IPS-18c (cell line): ENCODE data around the gene DGKZ.

Experiments
- H3K4me3 ChIP-seq: 2 replicates; pipeline ENCODE4 v1.7.0; 2013; ENCODE audit warnings: low read depth, mild to moderate bottlenecking, low read length, moderate library complexity; ENCODE audit not compliant: insufficient read depth
- H3K9me3 ChIP-seq: one replicate; pipeline ENCODE4 v1.6.1; 2013; ENCODE audit warnings: mild to moderate bottlenecking, low read length, moderate library complexity; ENCODE audit not compliant: control insufficient read depth, insufficient read depth

The DGKZ gene

DNA sequence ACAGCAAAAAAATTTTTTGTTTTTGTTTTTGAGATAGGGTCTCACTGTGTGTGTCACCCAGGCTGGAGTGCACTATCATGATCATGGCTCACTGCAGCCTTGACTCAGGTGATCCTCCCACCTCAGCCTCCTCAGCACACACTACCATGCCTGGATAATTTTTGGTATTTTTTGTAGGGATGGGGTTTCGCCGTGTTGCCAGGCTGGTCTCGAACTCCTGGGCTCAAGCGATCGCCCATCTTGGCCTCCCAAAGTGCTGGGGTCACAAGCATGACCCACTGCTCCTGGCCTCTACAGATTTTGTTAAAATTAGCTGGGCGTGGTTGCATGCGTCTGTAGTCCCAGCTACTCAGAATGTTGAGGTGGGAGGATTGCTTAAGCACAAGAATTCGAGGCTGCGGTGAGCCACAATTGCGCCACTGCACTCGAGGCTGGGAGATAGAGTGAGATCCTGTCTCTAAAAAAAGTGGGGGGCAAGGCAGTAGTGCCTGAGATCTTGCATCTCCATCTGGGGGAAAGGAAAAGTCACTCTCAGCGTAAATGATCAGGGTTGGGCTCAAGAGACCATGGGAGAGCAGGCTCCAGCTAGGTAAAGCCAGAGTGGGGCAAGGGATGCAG lies 10.6 kb upstream of the DGKZ start:
- Histone ChIP-seq H3K9me3 (no peaks in the 10 kb centered on the region), H3K4me3 (no peak overlapping the region)

DNA sequence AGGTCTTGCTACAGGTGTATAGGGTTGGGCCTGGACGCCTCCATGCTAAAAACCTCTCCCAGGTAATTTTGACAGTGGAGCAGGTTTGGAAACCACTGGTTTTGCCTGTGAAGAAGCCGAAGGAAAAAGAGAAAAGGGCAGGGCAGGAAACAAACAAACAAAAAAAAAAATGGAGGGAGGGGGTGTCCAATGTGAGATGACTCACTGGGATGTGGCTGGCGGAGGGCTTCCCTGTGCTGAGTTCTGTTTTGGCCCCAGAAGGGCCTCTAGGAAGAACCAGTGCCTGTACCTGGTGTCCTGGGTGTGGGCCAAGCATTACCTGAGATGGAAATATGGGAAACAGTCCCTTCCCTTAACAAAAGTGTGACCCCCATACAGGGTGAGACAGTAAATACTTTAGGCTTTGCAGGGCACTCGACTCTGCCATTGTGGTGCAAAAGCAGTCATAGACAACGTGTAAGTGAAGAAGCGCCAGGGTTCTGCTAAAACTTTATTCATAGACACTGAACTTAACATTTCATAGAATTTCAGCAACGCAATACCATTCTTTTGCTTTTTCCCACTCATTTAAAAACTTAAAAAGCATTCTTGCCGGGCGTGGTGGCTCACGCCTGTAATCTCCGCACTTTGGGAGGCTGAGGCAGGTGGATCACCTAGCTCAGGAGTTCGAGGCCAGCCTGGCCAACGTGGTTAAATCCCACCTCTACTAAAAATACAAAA lies 9.5 kb upstream of the DGKZ start:
- Histone ChIP-seq H3K9me3 (no peaks in the 10 kb centered on the region), H3K4me3 (no peak overlapping the region)

DNA sequence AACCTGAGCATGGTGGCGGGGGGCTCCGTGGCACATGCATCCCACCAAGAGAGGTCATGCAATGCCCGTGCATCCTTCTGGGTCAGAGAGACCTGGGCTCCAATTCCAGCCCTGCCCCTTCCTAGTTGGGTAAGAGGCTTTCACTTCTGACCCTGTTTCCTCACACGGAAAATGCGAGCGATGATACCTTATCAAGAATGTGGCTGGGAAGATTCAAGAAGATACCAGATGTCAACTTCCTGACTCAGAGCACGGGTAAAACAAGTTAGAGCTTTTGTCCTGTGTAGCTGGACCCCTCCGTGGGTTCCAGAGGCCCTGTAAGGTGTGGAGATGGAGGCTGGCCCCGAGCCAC lies 8.7 kb upstream of the DGKZ start:
- no peak overlapping the region; the same call in 1 of the 2 replicates for H3K4me3 ChIP-seq
- H3K9me3 ChIP-seq, result no peaks in the 10 kb centered on the region

GRCh38 chr11:46338988-46339666 lies 8.1 kb upstream of the DGKZ start:
- Histone ChIP-seq H3K9me3 (no peaks in the 10 kb centered on the region), H3K4me3 (no peak overlapping the region; the same call in 1 of the 2 replicates)

- Histone ChIP-seq H3K9me3 (no peaks in the 10 kb centered on the region), H3K4me3 (no peak overlapping the region)
Observed at GRCh38 chr11:46339816-46340215, 7.4 kb upstream of the DGKZ start.

DNA sequence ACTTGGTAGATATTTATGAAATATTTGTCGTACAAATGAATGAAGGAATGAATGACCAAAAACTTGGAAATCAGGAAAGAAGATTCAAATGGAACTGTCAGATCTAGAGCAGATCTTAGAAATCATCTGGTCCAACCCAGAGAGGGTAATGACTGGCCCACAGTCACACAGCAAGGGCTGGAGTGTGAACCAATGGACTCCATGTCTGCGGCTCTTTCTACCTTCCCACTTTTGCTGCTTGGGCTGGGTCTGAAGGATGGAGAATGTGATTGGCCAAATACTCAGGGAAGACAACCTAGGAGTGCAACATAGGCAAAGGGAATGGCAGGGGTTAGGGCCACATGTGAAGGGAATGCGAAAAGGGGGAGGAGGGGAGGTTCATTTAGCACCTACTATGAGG lies 5.8 kb upstream of the DGKZ start:
- Histone ChIP-seq H3K4me3 (no peak overlapping the region), H3K9me3 (no peaks in the 10 kb centered on the region)

- Histone ChIP-seq H3K9me3 (no peaks in the 10 kb centered on the region), H3K4me3 (no peak overlapping the region)
Observed at GRCh38 chr11:46342239-46342638, 5.0 kb upstream of the DGKZ start.

GRCh38 chr11:46343520-46343919 lies 3.7 kb upstream of the DGKZ start:
- H3K4me3 ChIP-seq, result no peak overlapping the region
- H3K9me3 ChIP-seq, result peaks cover 2% of the 10 kb centered on the region

- Histone ChIP-seq H3K4me3 (no peak overlapping the region), H3K9me3 (peaks cover 2% of the 10 kb centered on the region)
Observed at GRCh38 chr11:46345131-46345597, 2.1 kb upstream of the DGKZ start.

DNA sequence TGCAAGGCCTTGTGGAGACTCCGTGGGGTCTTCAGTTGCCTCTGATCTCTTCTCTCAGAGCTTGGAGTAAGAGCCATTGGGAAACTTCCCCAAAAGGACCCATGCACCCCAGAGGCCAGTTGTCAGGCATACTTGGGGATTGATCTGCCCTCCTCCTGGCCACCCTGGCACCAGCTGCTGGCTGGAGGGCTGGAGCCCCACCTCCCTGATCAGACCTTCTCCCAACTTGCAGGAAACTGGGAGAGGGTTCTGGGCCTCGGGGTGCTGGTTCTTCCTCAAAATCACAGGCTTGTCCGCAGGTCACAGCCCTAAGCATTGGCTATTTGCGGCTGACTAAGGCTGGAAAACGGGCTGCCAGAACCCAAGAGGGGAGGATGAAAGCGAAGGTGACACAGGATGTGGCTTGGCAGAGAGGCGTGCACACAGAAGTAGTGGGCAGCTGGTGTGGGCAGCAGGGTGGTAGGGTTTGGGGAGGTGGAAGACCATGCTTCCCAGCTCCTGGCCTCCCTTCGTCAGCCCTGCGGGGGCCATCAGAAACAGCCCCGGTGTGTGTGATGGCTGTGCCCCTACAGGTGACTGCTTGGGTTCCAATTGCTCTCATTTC lies 1.3 kb upstream of the DGKZ start:
- no peak overlapping the region for H3K4me3 ChIP-seq
- H3K9me3 ChIP-seq, result peaks cover 2% of the 10 kb centered on the region

DNA sequence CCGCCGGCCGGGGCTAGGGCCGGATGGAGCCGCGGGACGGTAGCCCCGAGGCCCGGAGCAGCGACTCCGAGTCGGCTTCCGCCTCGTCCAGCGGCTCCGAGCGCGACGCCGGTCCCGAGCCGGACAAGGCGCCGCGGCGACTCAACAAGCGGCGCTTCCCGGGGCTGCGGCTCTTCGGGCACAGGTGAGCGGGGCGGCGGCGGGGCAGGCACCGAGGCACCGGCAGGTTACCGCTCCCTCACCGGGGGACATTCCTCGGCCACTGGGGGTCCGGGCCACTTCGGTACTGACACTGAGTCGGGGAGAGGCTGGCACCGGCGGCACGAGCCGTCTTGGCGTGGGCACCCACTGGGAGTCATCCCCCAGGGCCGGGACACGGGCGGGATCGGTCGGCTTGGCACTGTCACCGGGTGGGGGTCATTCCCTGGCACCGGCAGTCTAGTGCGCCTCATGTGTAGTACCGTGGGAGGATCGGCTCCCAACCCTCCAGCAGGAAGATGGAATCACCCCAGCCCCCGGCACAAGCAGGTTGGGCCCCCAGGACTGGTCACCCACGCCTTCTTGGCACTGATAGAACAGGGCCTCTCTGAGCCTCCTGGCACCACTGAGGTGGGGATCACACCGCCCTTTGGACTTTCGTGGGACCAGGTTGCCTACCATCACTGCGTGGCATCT lies 511 bp downstream of the DGKZ start:
- Histone ChIP-seq H3K9me3 (peaks cover 2% of the 10 kb centered on the region), H3K4me3 (peak overlapping the region; percentile 71)

- Histone ChIP-seq H3K9me3 (peaks cover 2% of the 10 kb centered on the region), H3K4me3 (peak overlapping the region; percentile 71)
Observed at GRCh38 chr11:46348566-46349401, 1.5 kb downstream of the DGKZ start.

DNA sequence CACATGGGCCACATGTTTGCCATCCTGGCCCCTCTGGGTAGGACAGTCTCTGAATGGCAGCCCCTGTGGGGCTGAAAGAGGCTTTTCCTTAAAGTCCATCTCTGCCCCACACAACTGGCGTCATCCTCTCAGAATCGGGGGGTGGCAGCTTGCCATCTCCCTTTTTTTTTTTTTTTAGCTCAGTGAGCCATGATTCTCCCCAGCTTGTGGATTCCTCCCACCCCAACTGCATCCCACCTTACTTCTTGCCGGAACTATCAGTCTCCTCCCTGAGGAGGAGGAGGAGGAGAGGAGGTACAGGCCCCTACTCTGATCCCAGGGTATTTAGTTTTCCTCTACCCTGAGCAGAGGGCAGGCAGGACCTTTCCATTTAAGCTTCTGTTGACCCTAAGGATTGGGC lies 3.4 kb downstream of the DGKZ start:
- Histone ChIP-seq H3K4me3 (no peak overlapping the region), H3K9me3 (peaks cover 2% of the 10 kb centered on the region)

DNA sequence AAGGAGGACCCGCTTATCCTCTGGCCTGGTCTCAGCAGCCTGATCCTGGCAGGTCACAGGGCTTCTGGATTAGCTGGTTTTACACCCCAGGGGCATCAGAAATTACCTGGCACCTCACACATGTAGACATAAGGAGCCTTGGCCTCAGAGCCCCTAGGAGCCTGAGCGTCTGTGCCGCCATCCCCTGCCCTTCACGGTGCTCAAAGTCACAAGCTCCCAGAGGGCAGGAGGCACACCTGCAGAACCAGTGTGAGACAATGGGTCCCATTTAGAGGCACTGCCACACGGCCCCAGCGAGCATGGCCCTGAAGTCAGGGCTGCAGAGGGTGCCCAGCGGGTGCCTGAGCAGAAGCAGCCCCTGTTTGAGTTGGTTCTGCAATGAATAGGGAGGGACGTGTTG lies 3.9 kb downstream of the DGKZ start:
- no peak overlapping the region for H3K4me3 ChIP-seq
- H3K9me3 ChIP-seq, result peaks cover 2% of the 10 kb centered on the region

DNA sequence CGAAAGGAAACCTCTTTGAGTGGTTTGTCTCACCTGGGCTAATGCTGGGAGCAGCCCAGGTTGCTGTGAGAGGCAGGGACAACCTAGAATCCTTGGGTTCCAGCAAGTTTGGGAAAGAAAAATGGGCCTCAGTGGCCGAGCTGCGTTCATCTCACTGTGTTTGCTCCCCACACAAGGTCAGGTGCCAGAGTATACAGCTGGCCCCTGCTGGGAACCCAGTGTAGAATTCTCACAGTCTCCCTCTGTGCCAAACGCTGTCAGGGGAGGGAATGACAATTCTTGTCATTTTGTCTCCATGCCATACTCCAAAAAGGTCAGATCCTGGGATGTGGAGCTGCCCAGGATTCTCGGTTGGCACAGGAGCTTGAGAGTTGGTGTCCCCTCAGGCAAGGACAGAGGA lies 4.3 kb downstream of the DGKZ start:
- H3K9me3 ChIP-seq, result peaks cover 2% of the 10 kb centered on the region
- H3K4me3 ChIP-seq, result no peak overlapping the region

DNA sequence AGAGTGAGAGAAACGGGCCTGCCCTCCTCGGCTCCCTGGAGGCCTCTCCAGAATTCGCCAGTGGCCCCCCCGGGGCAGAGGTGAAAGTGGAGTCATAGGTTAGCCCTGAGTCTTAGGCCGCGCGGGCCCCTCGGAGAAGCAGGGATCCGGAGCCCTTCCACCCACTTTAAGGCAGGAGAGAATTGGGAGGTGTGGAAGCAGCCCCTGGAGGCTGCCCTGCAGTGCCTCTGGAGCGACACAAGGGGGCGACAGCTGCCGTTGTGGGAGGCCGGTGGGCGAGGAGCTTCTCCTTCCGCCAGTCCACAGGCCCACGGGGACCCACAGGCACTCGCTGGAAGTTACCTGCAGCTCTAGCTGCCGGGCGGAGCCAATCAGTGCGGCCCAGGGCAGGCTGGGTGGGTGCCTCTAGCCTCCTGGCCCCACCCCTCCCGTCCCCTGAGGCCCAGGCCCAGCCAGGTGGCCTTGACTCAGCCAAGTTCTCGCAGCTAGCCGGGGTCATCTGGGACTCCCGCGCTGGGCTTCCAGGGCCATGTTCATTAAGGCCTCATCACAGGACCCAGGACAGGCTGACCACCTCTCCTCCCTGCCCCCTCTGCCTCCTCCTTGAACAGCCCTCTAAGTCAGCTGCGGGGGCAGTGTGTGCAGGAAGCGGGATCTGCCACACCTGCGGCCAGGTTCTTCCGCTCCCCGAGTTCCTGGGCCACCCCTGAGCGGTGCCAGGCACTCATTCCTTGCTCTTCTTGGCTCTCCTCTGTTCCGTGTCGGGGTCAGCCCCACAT lies 5.0 kb downstream of the DGKZ start:
- Histone ChIP-seq H3K9me3 (peaks cover 2% of the 10 kb centered on the region), H3K4me3 (no peak overlapping the region)
